Measurements from ENCODE around the gene FILIP1L.

The FILIP1L gene

GRCh38 chr3:99873269-99874102 lies 240.8 kb downstream of the FILIP1L start:
- DNase-seq (ENCODE audit: low read depth in 2 of 2, low spot score in 1 of 2) = no peak

GRCh38 chr3:99872923-99873254 lies 241.4 kb downstream of the FILIP1L start:
- no peak for DNase-seq (ENCODE audit: low read depth in 2 of 2, low spot score in 1 of 2)

DNA sequence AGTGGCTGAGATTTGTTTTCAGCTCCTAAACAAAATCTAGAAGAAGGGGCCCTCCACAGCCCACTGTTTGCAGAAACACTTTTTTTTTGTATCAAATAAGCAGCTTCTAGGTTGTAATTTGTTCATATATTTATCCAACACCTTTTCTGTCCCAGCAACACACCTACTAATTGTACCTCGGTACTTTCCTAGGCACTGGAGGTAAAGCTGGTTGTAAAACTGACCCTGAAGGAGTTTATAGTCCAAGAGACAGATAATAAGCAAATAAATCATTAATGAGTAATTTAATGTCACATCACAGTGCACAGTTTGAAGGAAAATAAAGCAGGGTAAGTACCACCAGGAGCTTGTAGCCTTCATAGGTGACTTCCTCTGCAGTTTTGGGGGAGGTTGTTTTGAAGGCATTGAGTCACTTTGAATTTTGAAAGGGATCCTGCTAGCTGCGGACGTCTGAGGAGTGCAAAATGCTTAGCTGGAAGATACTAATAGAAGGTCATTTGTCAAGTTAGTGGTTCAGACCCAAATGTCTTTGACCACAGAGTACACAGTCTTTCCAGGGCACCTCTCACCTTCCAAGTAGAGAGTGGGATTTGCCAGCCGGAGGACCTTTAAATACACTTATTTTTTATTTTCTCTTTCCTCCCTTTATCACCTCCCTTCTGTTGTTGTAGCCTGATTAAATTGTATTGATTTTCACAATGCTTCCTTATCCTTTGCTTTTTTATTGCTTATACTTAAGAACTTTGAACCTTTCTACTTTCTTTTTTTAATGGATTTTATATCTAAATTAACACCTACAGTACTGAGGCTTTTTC lies 242.9 kb downstream of the FILIP1L start:
- DNase-seq (ENCODE audit: low read depth in 2 of 2, low spot score in 1 of 2) = no peak

DNA sequence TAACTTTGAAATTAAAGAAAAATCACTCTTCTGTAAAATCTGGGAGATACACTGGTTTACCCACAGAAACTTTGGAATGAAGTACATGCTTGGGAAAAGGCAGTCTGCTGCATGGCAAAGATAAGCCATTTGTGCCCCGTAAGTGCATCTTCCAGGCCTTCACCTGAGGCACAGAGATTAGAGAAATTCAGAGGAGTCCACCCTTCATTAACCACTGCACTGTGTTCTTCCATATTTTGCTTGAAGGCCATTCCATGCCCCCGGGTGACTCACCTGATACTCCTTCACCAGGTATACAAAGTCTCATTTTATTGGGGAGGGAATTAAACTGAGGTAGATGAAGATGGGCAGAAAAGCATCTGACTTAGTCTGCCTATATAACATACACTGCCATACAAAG lies 243.6 kb downstream of the FILIP1L start:
- no peak for DNase-seq (ENCODE audit: low read depth in 2 of 2, low spot score in 1 of 2)

DNA sequence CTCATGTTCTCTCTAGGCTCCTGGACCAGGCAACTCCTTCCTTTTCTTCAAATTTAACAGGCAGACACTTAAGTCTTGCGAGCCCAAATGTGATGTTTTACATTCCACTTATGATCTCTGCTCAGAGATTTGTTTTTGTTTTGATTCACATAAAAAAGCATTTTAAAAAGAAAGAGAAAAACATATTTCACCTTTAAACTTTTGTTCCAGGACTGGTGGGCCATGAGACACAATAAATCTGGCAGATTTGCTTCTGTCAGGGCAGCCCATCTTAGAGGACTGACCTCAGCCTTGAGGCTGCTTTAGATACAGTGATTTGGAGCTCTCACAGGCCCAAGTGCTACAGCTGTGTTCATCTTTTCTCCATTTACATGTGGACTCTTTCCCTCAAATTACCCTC lies 244.7 kb downstream of the FILIP1L start:
- no peak for DNase-seq (ENCODE audit: low read depth in 2 of 2, low spot score in 1 of 2)

DNA sequence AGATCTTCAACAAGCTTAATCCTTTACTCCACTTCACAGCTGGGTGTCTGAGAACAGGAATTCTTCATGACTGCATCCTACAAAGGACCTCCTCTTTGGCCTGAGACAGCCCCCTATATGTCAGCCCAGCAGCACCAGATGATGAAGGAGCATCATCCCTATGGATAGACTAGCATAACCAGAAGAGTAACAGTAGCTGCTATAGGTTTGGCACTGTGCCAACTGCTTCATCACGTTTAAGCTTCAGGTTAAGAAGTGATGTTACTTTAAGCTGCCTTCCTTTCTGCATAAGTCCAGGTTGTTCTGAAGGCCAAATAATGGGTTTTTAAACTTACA lies 246.0 kb downstream of the FILIP1L start:
- DNase-seq (ENCODE audit: low read depth in 2 of 2, low spot score in 1 of 2) = no peak

GRCh38 chr3:99867594-99868310 lies 246.5 kb downstream of the FILIP1L start:
- no peak for DNase-seq (ENCODE audit: low read depth in 2 of 2, low spot score in 1 of 2)

DNA sequence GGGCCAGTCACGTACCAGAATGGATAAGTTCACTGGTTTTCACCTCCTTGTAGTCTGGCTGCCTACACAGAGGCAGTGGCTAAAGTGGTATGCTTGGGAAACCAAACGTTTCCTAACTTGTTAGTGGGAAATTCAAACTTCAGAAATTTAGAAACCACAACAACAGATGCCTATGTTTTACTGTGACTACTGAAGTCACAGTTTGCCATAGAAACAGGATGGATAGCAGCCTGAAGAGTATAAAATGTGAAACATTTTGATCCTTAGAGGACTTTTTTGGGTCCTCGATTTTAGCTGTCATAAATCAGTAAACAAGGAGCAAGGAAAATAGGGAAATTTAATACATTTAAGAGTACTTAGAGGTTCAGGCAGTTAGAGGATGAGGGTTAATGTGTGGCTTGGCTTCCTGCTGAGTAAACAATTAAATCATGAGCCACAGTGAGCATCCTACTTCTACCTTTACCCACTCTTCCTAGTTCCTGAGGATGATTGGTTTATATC lies 248.0 kb downstream of the FILIP1L start:
- DNase-seq (ENCODE audit: low read depth in 2 of 2, low spot score in 1 of 2) = no peak

DNA sequence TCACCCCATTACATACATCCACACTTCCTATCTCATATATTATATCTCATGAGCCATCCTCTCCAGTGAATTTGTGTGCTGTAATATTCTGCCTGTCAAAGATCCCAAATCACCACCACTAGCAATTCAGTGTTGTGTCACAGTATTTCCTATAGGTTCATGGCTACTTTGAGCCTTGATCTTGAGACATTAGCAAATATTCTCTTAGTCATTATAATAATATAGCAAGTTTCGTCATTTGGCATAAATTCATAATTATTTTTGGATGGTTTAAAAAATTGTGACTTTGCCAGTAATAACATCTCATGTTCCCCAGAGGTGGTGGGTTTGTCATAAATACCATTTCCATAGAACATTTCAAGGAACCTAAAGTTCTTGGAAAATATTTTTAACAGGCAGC lies 249.0 kb downstream of the FILIP1L start:
- DNase-seq (ENCODE audit: low read depth in 2 of 2, low spot score in 1 of 2) = no peak

DNA sequence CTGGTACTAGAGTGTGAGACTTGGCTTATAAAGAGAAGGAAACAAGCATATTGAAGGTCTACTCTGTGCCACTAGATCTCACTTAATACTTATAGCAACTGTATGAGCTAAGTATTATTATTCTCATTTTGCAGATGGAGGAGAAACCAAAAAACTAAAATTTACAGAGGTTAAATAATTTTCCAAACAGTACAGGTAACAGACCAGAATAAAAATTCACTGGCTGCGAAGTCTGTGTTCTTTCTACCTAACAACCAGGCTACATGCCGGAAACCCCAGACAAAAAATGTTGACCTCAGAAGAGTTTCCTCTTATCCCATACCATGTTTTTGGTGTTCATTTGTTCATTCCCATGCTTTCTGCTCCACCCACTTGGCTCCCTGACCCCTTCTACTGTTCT lies 250.0 kb downstream of the FILIP1L start:
- DNase-seq (ENCODE audit: low read depth in 2 of 2, low spot score in 1 of 2) = no peak

GRCh38 chr3:99863588-99863987 lies 250.7 kb downstream of the FILIP1L start:
- no peak for DNase-seq (ENCODE audit: low read depth in 2 of 2, low spot score in 1 of 2)

GRCh38 chr3:99863002-99863401 lies 251.3 kb downstream of the FILIP1L start:
- DNase-seq (ENCODE audit: low read depth in 2 of 2, low spot score in 1 of 2) = no peak

GRCh38 chr3:99862208-99862607 lies 252.1 kb downstream of the FILIP1L start:
- no peak for DNase-seq (ENCODE audit: low read depth in 2 of 2, low spot score in 1 of 2)

GRCh38 chr3:99861216-99861615 lies 253.1 kb downstream of the FILIP1L start:
- no peak for DNase-seq (ENCODE audit: low read depth in 2 of 2, low spot score in 1 of 2)

GRCh38 chr3:99859825-99860224 lies 254.5 kb downstream of the FILIP1L start:
- no peak for DNase-seq (ENCODE audit: low read depth in 2 of 2, low spot score in 1 of 2)

DNA sequence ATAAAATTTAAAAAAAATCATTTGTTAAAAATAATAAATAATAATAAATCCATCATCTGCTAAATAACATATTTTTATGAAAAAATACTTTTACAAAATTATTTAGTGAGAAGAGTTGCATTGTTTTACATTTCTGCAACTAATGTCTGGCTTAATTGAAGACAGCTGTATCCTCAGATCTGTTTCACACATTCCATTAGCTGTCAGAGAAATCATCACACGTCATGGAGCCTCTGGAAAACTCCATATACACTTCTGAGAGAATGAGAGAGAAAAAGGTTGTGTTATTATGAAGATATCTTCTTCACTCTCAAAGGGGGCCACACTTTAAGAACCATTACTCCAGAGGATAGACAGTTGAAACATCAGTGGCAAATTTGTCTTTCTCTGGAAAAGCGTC lies 255.8 kb downstream of the FILIP1L start:
- DNase-seq (ENCODE audit: low read depth in 2 of 2, low spot score in 1 of 2) = no peak

- DNase-seq (ENCODE audit: low read depth in 2 of 2, low spot score in 1 of 2) = no peak
Observed at GRCh38 chr3:99857278-99857677, 257.0 kb downstream of the FILIP1L start.

DNA sequence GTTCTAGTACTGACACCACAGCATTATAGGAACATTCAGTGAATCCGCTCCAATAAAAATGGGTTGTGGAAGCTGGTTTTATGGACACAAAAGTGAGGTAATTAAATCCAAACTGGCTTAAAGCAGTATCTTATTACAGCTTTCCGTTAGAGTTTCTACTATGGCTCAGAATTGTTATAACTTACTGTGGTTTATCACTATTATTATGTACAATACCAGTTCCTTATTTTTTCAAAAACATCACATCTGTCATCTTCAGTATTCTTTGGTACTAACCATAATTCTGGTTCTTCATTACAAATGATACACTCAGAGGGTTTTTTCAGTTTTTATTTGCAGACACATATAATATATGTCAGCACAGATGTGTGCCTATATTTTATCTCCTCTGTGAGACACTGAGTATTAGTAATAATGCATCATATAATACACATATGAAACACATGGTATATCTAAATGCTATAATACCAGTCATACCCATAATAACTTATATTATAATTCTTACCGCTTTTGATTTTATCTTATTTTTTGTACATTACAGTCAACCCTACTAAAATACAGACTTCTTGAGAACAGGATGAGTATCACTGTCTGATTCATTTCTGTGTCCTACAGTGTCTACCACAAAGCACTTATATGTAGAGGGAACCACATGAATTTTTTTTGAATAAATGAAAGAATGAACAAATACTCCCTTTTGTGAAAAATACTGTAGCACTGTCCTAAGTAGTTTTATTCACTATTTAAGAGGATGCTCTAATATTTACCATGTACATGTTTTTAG lies 257.7 kb downstream of the FILIP1L start:
- no peak for DNase-seq (ENCODE audit: low read depth in 2 of 2, low spot score in 1 of 2)

- DNase-seq (ENCODE audit: low read depth in 2 of 2, low spot score in 1 of 2) = no peak
Observed at GRCh38 chr3:99855900-99856299, 258.4 kb downstream of the FILIP1L start.

DNA sequence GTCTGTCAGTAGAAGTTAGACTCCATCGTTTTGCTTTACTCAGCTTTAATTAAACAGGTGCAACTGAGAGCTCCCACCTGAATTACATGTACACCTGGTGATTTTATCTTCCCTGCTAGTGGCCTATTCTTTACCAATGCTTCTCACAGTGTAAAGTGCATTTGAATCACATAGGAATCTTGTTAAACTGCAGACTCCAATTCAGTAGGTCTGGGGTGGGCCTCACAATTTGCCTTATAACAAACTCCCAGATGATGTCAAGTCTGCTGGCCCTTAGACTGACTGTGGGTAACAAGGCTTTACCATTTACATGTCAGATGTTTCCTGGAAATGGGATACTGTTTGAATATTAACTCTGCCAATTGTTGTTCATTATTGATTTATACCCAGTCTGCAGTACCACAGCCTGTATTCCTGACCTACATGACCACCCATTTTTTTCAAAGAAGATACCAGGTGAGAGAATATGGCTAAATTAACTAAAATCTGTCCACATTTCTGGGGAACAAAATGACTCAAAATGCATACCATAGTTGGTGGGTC lies 259.5 kb downstream of the FILIP1L start:
- no peak for DNase-seq (ENCODE audit: low read depth in 2 of 2, low spot score in 1 of 2)

DNA sequence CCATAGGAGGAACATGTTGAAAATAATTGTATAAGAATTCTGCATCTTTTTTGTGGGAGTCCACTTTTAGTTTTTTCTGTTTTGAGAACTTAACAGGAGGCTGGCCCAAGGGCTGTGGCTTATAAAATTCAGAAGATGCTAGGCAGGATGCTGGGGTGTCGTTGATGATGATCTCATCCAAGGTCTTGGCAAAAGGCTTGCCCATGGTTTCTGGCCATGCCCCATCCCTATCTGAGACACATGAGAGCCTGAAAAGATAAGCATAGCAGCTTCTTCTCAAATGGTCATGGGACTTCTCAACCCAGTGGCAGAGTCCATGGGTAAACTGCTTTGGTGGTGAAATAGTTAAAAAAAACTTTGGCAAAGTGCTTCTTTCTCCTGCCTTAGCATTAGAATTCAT lies 261.4 kb downstream of the FILIP1L start:
- DNase-seq (ENCODE audit: low read depth in 2 of 2, low spot score in 1 of 2) = no peak

All from stimulated activated CD8-positive, alpha-beta memory T cell treated with anti-CD3 and anti-CD28 coated beads, Interleukin-4, amount 100 ng/mL, for 1 hour (primary cell).